Thyroid gland (tissue), 4 donors: ENCODE results near the gene ANKRD11.

Experiments used
- POLR2A ChIP-seq, 2 donors: fragments of 450-650 bp; IDR thresholded peaks; one replicate each; pipeline ENCODE4 v1.6.1; 2017; ENCODE audit warnings: antibody characterized with exemption in 2 of 2, mild to moderate bottlenecking in 2 of 2, moderate library complexity in 1 of 2
- TF ChIP-seq, protein P1 (sequence below), 6 experiments: fragments of 200-600 bp in 3 of 6; fragments of 450-650 bp in 3 of 6; sonication (generic) in 3 of 6; IDR thresholded peaks; one replicate each; pipeline ENCODE4 v1.5.1; 2016 to 2019; ENCODE audit warnings: antibody characterized with exemption in 6 of 6, mild to moderate bottlenecking in 2 of 6, inconsistent platforms in 1 of 6, moderate library complexity in 1 of 6

DNA sequence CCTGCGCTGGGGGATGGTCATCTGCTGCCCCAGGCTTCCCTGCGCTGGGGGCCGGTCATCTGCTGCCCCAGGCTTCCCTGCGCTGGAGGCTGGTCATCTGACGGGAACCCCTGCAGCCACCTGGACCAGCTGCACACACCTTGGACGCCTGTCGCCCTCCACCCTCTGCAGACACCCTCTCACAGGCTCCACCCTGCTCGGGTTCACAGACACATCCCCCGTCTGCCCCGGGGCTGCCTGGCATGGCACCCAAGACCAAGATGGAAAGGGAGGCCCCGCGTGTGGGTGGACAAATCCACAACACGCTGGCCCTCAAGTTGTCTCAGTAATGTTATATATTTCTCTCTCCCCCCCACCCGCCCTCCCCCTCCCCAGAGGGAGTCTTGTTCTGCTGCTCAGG is 89.6 kb downstream of the ANKRD11 start:
- TF ChIP-seq, protein P1, sequence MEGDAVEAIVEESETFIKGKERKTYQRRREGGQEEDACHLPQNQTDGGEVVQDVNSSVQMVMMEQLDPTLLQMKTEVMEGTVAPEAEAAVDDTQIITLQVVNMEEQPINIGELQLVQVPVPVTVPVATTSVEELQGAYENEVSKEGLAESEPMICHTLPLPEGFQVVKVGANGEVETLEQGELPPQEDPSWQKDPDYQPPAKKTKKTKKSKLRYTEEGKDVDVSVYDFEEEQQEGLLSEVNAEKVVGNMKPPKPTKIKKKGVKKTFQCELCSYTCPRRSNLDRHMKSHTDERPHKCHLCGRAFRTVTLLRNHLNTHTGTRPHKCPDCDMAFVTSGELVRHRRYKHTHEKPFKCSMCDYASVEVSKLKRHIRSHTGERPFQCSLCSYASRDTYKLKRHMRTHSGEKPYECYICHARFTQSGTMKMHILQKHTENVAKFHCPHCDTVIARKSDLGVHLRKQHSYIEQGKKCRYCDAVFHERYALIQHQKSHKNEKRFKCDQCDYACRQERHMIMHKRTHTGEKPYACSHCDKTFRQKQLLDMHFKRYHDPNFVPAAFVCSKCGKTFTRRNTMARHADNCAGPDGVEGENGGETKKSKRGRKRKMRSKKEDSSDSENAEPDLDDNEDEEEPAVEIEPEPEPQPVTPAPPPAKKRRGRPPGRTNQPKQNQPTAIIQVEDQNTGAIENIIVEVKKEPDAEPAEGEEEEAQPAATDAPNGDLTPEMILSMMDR (IDR thresholded peaks at IDR 0.05), result no peak
- no peak for TF ChIP-seq POLR2A (IDR thresholded peaks at IDR 0.05)
